Measurements from ENCODE around the gene WDR70. TPM values are rescaled to one million over a fixed set of nuclear protein-coding genes. Genes with fewer than 3 reads are reported as not detected.

Gene WDR70
- total and polyA plus RNA-seq, 2 of the 8 experiments (the other 6 are each of a cell fraction or from before 2014, with no cell fraction given): 10.6 to 37.4 TPM

- TF ChIP-seq E2F6 (IDR thresholded peaks at IDR 0.05) (no peak), ATF3 (IDR thresholded peaks at IDR 0.05; ENCODE audit: insufficient read depth, low read depth, low read length) (no peak), HDAC6 (IDR thresholded peaks at IDR 0.05; ENCODE audit: low read depth, low read length) (no peak), SAP30 (IDR thresholded peaks at IDR 0.05; ENCODE audit: insufficient read depth, insufficient replicate concordance, low read length) (no peak), RAD21 (IDR thresholded peaks at IDR 0.05 in 1 of 2, conservative IDR thresholded peaks at IDR 0.05 in 1 of 2; ENCODE audit: low read depth in 2 of 2, low read length in 2 of 2) (no peak), CHD2 (IDR thresholded peaks at IDR 0.05; ENCODE audit: low read length) (no peak), JUN (IDR thresholded peaks at IDR 0.05; ENCODE audit: low read depth, low read length) (no peak), EZH2 (IDR thresholded peaks at IDR 0.05; ENCODE audit: low read depth, low read length, severe bottlenecking) (no peak), HDAC2 (IDR thresholded peaks at IDR 0.05; ENCODE audit: borderline replicate concordance in 1 of 2, low read depth in 2 of 2, low read length in 2 of 2) (no peak), SIX5 (IDR thresholded peaks at IDR 0.05; ENCODE audit: low read depth, low read length) (no peak), SP1 (IDR thresholded peaks at IDR 0.05; ENCODE audit: low read depth, low read length) (no peak), SP2 (IDR thresholded peaks at IDR 0.05; ENCODE audit: low read length) (no peak)
These were observed 343.4 kb downstream of the WDR70 start (continued) for GRCh38 chr5:37722236-37723161.
